GM23248 (cell line): ENCODE results near the gene THPO.

Source experiments
- EZH2 ChIP-seq: fragments of 200-600 bp; sonication (generic); IDR thresholded peaks from 2 replicates; pipeline ENCODE4 v1.6.1; 2018; ENCODE audit warnings: antibody characterized with exemption, mild to moderate bottlenecking; ENCODE audit not compliant: insufficient read depth, poor library complexity, severe bottlenecking
- EZH2phosphoT487 ChIP-seq: fragments of 200-600 bp; sonication (generic); IDR thresholded peaks from 2 replicates; pipeline ENCODE4 v1.6.1; 2018; ENCODE audit warnings: antibody characterized with exemption, moderate library complexity, mild to moderate bottlenecking, low read depth; ENCODE audit not compliant: insufficient read depth

DNA sequence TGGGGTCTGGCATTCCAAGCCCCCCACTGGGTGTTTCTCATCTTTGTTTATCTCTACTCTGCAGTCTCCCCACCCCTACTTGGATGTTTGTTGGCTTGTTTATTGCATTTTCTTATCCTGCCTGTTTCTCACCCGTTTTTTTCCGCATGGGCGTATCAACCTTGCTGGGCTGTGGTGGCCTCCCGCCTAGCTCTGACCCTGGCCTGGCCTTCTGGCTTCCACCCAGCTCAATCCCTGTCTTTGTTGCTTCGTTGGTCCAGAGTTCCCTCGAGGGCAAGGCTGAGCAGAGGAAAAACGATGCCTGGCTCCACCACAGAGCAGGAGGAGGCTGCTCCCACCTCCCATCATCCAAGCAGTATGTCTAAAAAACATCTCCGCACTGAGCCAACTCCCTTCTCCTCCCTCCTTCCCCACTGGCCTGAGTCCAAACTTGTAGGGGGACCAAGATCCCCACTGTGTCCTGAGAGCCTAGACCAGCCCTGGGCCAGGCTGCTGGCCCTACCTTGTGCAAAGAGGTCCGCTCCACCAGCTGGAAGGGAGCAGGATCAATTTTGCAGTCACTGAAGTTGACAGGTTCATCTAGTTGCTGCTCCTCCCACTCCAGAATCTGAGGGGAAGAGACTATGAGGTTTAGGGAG, 26.4 kb downstream of the THPO start:
- TF ChIP-seq EZH2phosphoT487, result no peak
- TF ChIP-seq EZH2, result no peak
